RWPE1 (cell line): ENCODE results near the gene KRT78.

Source experiments
- CTCF ChIA-PET: fragments of 350-600 bp; sonication (Branson Sonifier 250); formaldehyde crosslinking; extraction: SDS; loops from one replicate; lab custom pipeline; 2021; lab: Yijun Ruan, JAX
- POLR2A ChIA-PET: fragments of 400-600 bp; formaldehyde crosslinking; extraction: SDS; loops from one replicate; lab custom pipeline; 2020; ENCODE audit warnings: antibody characterized with exemption; ENCODE audit not compliant: low non-redundant PET; lab: Yijun Ruan, JAX
- DNase-seq: peaks from one replicate; pipeline ENCODE4 v3.0.0; 2012; ENCODE audit warnings: low spot score
- H3K27ac ChIP-seq: fragments of 450-650 bp; 2 replicates; pipeline ENCODE4 v1.5.1; 2017
- TF ChIP-seq, protein P1 (sequence below): fragments of 450-650 bp; conservative IDR thresholded peaks from 2 replicates; pipeline ENCODE4 v1.5.1; 2017; ENCODE audit warnings: low read depth, mild to moderate bottlenecking

The KRT78 gene

DNA sequence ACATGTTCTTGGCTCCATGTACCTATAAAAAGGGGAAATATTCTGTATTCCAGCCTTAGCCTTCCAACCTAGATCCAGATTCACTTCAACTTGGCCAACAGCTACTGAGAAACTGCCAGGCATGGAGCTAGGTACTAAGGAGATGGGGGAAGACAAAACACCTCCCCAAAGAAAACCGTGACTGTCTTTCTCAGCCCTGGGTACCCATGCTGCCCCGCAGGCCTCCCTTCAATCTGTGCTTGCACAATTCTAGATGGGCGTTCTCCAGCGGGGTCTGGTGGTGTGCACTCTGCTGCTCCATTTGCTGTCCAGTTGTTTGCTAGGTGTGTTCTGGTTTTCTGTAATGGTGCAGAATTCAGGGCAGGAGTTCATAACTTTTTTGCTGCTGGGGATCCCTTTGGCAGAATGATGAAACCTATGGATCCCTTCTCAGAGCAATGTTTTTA is 34.1 kb downstream of the KRT78 start:
- ChIA-PET CTCF (no interaction called here), POLR2A (no interaction called here)
- no peak for DNase-seq
- TF ChIP-seq, protein P1, sequence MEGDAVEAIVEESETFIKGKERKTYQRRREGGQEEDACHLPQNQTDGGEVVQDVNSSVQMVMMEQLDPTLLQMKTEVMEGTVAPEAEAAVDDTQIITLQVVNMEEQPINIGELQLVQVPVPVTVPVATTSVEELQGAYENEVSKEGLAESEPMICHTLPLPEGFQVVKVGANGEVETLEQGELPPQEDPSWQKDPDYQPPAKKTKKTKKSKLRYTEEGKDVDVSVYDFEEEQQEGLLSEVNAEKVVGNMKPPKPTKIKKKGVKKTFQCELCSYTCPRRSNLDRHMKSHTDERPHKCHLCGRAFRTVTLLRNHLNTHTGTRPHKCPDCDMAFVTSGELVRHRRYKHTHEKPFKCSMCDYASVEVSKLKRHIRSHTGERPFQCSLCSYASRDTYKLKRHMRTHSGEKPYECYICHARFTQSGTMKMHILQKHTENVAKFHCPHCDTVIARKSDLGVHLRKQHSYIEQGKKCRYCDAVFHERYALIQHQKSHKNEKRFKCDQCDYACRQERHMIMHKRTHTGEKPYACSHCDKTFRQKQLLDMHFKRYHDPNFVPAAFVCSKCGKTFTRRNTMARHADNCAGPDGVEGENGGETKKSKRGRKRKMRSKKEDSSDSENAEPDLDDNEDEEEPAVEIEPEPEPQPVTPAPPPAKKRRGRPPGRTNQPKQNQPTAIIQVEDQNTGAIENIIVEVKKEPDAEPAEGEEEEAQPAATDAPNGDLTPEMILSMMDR, result no peak
- H3K27ac ChIP-seq, result no peak overlapping the region

DNA sequence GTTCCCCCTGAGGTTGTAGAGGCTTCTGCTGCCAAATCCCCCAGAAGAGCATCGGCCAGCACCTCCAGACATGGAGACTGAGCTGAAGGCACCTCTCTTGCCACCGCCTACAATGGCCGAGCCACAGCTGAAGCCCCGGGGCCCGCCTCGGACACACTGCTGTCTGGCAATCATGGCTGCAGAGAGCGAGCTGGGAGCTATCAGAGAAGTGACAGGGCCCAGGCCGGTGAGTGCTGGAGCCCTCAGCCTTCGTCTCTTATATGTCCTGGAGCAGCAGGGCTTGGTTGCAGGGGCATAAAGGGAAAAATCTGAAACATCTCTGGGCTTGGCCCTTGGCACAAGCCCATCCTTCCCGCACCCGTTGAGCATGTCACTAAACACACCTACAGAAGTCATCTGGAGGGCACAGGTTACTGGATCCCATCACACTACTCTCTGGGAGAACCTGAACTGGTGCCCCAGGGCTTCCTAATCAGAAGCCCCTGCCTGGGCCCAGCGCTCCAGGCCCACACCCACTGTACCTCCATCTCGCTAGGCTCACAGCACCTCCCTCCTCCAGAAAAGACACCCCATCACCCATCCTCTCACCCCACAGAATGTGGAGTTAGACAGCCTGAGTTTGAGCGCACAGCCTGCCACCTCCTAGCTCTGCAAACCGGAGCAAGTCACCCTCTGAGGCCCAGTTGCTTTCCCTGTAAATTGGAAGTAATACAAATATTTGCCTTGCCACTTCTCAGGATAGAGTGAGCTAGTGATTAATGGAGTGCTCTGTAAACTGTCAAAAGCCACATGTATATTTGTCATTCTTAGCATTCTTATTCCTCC is 34.7 kb downstream of the KRT78 start, which contains the start of gene KRT4:
Gene KRT4 (minus strand): TSS at position 232 of the 825 bp plus-strand sequence. CDS start 58 bp downstream, at position 174.
- no peak for DNase-seq
- H3K27ac ChIP-seq, result no peak within 1 kb of the TSS
- POLR2A ChIA-PET, result no interaction called here
- TF ChIP-seq, protein P1, result no peak
- CTCF ChIA-PET, result no interaction called here

DNA sequence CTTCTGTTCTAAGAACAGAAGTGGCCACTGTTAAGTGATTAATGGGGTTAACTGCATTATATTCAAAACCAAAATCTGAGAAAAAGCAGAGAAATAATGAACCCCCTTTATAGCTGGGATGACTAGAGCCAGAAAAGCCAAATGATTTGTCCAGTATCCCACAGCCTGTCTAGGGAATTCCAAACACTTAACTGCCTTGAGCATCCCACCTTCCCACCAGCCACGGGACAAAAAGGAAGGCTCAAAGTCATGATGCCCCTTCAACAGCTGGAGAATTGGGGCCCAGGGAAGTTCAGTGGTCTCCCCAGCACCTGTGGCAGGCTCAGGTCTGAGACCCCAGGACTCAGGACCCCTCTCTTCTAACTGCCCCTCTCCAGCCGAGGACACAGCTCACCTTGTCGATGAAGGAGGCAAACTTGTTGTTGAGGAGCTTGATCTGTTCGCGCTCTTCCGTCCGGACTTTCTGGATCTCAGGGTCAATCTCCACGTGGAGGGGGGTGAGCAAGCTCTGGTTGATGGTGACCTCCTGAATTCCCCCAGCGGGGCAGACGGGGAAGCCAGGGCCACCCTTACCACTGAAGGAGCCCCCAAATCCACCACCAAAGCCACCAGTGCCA is 35.5 kb downstream of the KRT78 start:
- POLR2A ChIA-PET, result no interaction called here
- no peak overlapping the region for H3K27ac ChIP-seq

DNA sequence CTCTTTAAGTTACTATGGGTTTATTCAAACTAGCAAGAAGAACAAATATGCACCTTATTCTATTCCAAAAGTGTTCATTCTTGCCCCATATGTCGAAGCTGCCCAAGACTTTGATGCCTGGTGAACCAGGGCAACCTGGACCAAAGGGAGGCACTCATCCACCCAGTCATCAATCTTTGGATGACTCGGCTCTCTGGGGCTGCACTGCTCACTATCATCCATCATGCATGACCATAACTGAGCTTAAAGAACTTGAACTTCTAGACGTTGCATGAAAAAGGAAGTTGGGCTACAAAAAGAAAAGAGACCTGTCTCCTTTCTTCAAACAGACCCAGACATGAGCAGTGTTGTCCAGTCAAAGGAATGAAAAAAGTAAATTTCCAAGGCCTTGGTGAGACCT is 36.0 kb downstream of the KRT78 start:
- TF ChIP-seq, protein P1, result no peak
- H3K27ac ChIP-seq, result no peak overlapping the region
- POLR2A ChIA-PET, result no interaction called here
- no peak for DNase-seq
- CTCF ChIA-PET, result no interaction called here

More for the DNA sequence above, 35.5 kb downstream of the KRT78 start:
- DNase-seq, result no peak
- CTCF ChIA-PET, result interaction anchor here (0.6 kb wide), 1 partner anchor 17 kb away, joined by 3 read pairs; the partner anchor contains the start of gene KRT3
- TF ChIP-seq, protein P1, result no peak

DNA sequence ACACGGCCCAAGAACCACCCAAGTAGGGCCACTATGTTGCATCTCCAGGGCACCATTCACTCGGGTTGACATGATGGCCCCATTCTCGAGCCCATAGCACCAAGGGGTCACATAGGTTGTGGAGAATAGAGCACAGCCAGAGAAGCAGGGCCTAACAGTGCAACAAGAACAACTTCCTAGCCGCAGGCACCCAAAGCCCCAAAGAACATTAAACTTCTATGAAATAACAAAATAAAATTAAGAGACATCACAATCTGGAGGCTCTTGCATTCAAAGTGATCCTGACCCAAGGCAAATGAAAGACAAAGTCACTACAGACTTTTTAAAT is 36.8 kb downstream of the KRT78 start:
- CTCF ChIA-PET, result no interaction called here
- POLR2A ChIA-PET, result no interaction called here
- TF ChIP-seq, protein P1, result no peak

DNA sequence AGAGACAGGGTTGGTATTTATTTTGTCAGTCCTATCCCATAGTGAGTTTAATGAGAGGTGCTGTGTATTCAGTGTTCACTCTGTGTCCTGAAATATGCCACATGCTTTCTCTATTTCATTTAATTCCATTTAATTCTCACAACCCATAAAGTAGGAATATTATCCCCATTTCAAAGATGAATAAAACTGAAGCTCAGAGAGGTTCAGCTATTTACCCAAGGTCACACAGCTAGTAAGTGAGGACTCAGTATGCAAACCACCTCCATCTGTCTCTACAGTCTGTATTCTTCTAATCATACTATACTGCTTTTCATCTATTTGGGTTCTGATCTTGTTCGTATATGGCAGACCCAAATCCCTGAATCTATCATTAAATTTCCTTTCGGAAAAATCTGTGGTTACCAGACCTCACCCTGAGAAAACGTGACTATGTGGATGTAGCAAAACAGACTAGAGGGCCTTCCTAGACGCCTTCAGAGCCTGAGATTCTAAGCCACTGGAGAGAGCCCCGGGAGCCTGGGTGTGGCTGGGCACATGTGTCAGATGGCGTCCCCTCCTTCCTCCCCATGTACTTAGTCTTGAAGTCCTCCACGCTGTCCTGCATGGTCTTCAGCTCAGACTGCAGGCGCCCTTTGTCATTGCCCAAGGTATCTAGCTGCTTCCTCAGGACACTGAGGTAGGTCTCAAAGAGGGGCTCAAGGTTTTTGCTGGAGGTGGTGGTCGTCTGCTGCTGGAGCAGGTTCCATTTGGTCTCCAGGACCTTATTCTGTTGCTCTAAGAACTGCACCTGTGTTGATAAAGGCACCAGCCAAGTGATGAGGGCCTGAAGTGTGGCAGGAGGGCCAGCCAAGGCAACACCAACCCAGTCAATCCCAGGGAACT is 37.4 kb downstream of the KRT78 start:
- TF ChIP-seq, protein P1, result no peak
- no peak overlapping the region for H3K27ac ChIP-seq
- DNase-seq, result no peak
- CTCF ChIA-PET, result no interaction called here
- POLR2A ChIA-PET, result no interaction called here

More for the DNA sequence above, 36.8 kb downstream of the KRT78 start:
- no peak overlapping the region for H3K27ac ChIP-seq
- no peak for DNase-seq
